Neural cell (in vitro differentiated cells): ENCODE measurements around the gene PROSER1. TPM values are rescaled to one million over a fixed set of nuclear protein-coding genes. Genes with fewer than 3 reads are reported as not detected.

Experiments
- H2AFZ ChIP-seq: fragments of 200-600, 300-800 bp; sonication (generic), shearing (Covaris generic); 2 replicates; pipeline ENCODE4 v1.6.0; 2014; ENCODE audit warnings: low read depth, mild to moderate bottlenecking, antibody characterized with exemption, low read length, moderate library complexity
- H3F3A ChIP-seq: fragments of 200-600 bp; shearing (Covaris generic); 2 replicates; pipeline ENCODE4 v1.6.1; 2016; ENCODE audit warnings: mild to moderate bottlenecking, moderate library complexity, mixed read lengths, antibody characterized with exemption, low read length; ENCODE audit not compliant: insufficient read depth, poor library complexity, severe bottlenecking
- H3K27ac ChIP-seq: fragments of 200-600, 300-800 bp; sonication (generic), shearing (Covaris generic); 2 replicates; pipeline ENCODE4 v1.5.1; 2014; ENCODE audit warnings: mild to moderate bottlenecking, low read length, moderate library complexity
- H3K27me3 ChIP-seq: fragments of 300-800, 200-600 bp; sonication (generic), shearing (Covaris generic); 2 replicates; pipeline ENCODE4 v1.6.0; 2014; ENCODE audit warnings: mild to moderate bottlenecking, low read depth, low read length, moderate library complexity; ENCODE audit not compliant: insufficient read depth
- H3K36me3 ChIP-seq: fragments of 300-800, 200-600 bp; sonication (generic), shearing (Covaris generic); 2 replicates; pipeline ENCODE4 v1.5.1; 2014; ENCODE audit warnings: mild to moderate bottlenecking, antibody characterized with exemption, low read length, moderate library complexity; ENCODE audit not compliant: insufficient read depth
- H3K4me2 ChIP-seq: fragments of 300-800, 200-600 bp; sonication (generic), shearing (Covaris generic); 2 replicates; pipeline ENCODE4 v1.6.0; 2014; ENCODE audit warnings: mild to moderate bottlenecking, low read length
- H3K4me3 ChIP-seq: fragments of 300-800, 200-600 bp; sonication (generic), shearing (Covaris generic); 2 replicates; pipeline ENCODE4 v1.5.1; 2014; ENCODE audit warnings: mild to moderate bottlenecking, low read length, moderate library complexity
- H3K79me2 ChIP-seq: fragments of 200-600 bp; shearing (Covaris generic); replicated peaks from 2 replicates; pipeline ENCODE4 v1.6.0; 2014; ENCODE audit warnings: mild to moderate bottlenecking, low read length, moderate library complexity; ENCODE audit not compliant: insufficient read depth
- H3K9ac ChIP-seq: fragments of 300-800, 200-600 bp; sonication (generic), shearing (Covaris generic); 2 replicates; pipeline ENCODE4 v1.6.1; 2016; ENCODE audit warnings: mild to moderate bottlenecking, low read length, mixed read lengths
- H3K9me2 ChIP-seq: fragments of 200-600 bp; shearing (Covaris generic); 2 replicates; pipeline ENCODE4 v1.6.1; 2016; ENCODE audit warnings: mild to moderate bottlenecking, low read length, mixed read lengths; ENCODE audit not compliant: insufficient read depth
- H3K9me3 ChIP-seq: fragments of 200-600, 300-800 bp; sonication (generic), shearing (Covaris generic); 2 replicates; pipeline ENCODE4 v1.6.1; 2016; ENCODE audit warnings: mild to moderate bottlenecking, mixed run types, low read length, moderate library complexity, mixed read lengths
- H4K20me1 ChIP-seq: fragments of 200-600 bp; shearing (Covaris generic); 2 replicates; pipeline ENCODE4 v1.6.1; 2016; ENCODE audit warnings: mild to moderate bottlenecking, mixed run types; ENCODE audit not compliant: insufficient read depth
- CTCF ChIP-seq: fragments of 450-650 bp; IDR thresholded peaks from 2 replicates; pipeline ENCODE4 v1.5.1; 2014; ENCODE audit warnings: antibody characterized with exemption, mild to moderate bottlenecking, moderate library complexity; ENCODE audit not compliant: poor library complexity, severe bottlenecking
- EP300 ChIP-seq: fragments of 450-650 bp; conservative IDR thresholded peaks from 2 replicates; pipeline ENCODE4 v1.6.1; 2014; ENCODE audit warnings: antibody characterized with exemption, mild to moderate bottlenecking, moderate library complexity; ENCODE audit not compliant: poor library complexity, severe bottlenecking
- EZH2 ChIP-seq: fragments of 200-600, 300-800 bp; shearing (Covaris generic), sonication (generic); IDR thresholded peaks from 2 replicates; pipeline ENCODE4 v1.6.1; 2014; ENCODE audit warnings: antibody characterized with exemption, low read length, borderline replicate concordance, mild to moderate bottlenecking; ENCODE audit not compliant: insufficient read depth, poor library complexity, severe bottlenecking
- MXI1 ChIP-seq: fragments of 450-650 bp; conservative IDR thresholded peaks from 2 replicates; pipeline ENCODE4 v1.6.1; 2014; ENCODE audit warnings: antibody characterized with exemption, mild to moderate bottlenecking; ENCODE audit not compliant: poor library complexity, severe bottlenecking
- POLR2AphosphoS5 ChIP-seq: IDR thresholded peaks from 2 replicates; pipeline ENCODE4 v1.6.1; 2012
- RAD21 ChIP-seq: fragments of 450-650 bp; conservative IDR thresholded peaks from 2 replicates; pipeline ENCODE4 v1.6.1; 2014; ENCODE audit warnings: antibody characterized with exemption, mild to moderate bottlenecking, moderate library complexity
- REST ChIP-seq: IDR thresholded peaks from 2 replicates; pipeline ENCODE4 v1.6.1; 2012; ENCODE audit warnings: borderline replicate concordance
- SMC3 ChIP-seq: fragments of 450-650 bp; conservative IDR thresholded peaks from 2 replicates; pipeline ENCODE4 v1.6.1; 2014; ENCODE audit warnings: antibody characterized with exemption, mild to moderate bottlenecking, moderate library complexity; ENCODE audit not compliant: poor library complexity
- TAF1 ChIP-seq: IDR thresholded peaks from 2 replicates; pipeline ENCODE4 v1.6.1; 2012; ENCODE audit warnings: low read depth
- polyA plus RNA-seq: library from polyadenylated mRNA; depleted of rRNA; stranded (reverse); fragments of >200 nt; gene quantifications from 2 replicates; pipeline ENCODE4 v1.2.3, GENCODE V29; 2014

Gene PROSER1
- polyA plus RNA-seq, 1 donor from 2014 or later = 28.2 TPM

GRCh38 chr13:38979891-38980749 lies 57.8 kb downstream of the PROSER1 start:
- peak overlapping the region; percentile 59 for H3K4me2 ChIP-seq
- H3K9me2 ChIP-seq = no peaks in the 10 kb centered on the region
- no peaks in the 10 kb centered on the region for H3K79me2 ChIP-seq
- peak overlapping the region; percentile 57 for H3K4me3 ChIP-seq
- H3F3A ChIP-seq = peaks cover 3% of the 10 kb centered on the region
- H3K9ac ChIP-seq = peak overlapping the region; percentile 42
- H3K27ac ChIP-seq = peak overlapping the region; percentile 75
- peak overlapping the region; percentile 5 for H2AFZ ChIP-seq
- H3K36me3 ChIP-seq = no peaks in the 10 kb centered on the region
- no peaks in the 10 kb centered on the region for H4K20me1 ChIP-seq
- TF ChIP-seq POLR2AphosphoS5 = peak; percentile 76
- no peak for TF ChIP-seq SMC3
- no peak for TF ChIP-seq EZH2
- no peak for TF ChIP-seq CTCF
- TF ChIP-seq REST = peak; percentile 86
- peak; percentile 77 for TF ChIP-seq EP300
- TF ChIP-seq RAD21 = no peak
- no peak for TF ChIP-seq TAF1
- TF ChIP-seq MXI1 = peak; percentile 49
- H3K27me3 ChIP-seq = peaks cover 7% of the 10 kb centered on the region
- H3K9me3 ChIP-seq = no peaks in the 10 kb centered on the region

GRCh38 chr13:38970380-38971051 lies 67.4 kb downstream of the PROSER1 start:
- Histone ChIP-seq H3F3A (no peaks in the 10 kb centered on the region), H3K9me2 (no peaks in the 10 kb centered on the region), H3K9me3 (no peaks in the 10 kb centered on the region), H4K20me1 (no peaks in the 10 kb centered on the region), H3K9ac (no peak overlapping the region), H3K27me3 (peaks cover 6% of the 10 kb centered on the region), H3K4me3 (no peak overlapping the region), H2AFZ (no peak overlapping the region), H3K79me2 (no peaks in the 10 kb centered on the region), H3K4me2 (no peak overlapping the region), H3K36me3 (no peaks in the 10 kb centered on the region), H3K27ac (no peak overlapping the region)
- TF ChIP-seq CTCF (peak; percentile 71), RAD21 (peak; percentile 76), SMC3 (peak; percentile 67), MXI1 (no peak)
